HG02943 (cell line): ENCODE results near the gene ARID1A.

Source experiments
- ATAC-seq: cut with Tn5 transposase; IDR thresholded peaks from one replicate; pipeline ENCODE4 v1.9.1; 2021; ENCODE audit warnings: mild to moderate bottlenecking, low read depth, moderate library complexity; ENCODE audit not compliant: unreplicated experiment

Gene ARID1A

GRCh38 chr1:26752519-26752918, 56.7 kb downstream of the ARID1A start:
- no peak for ATAC-seq

DNA sequence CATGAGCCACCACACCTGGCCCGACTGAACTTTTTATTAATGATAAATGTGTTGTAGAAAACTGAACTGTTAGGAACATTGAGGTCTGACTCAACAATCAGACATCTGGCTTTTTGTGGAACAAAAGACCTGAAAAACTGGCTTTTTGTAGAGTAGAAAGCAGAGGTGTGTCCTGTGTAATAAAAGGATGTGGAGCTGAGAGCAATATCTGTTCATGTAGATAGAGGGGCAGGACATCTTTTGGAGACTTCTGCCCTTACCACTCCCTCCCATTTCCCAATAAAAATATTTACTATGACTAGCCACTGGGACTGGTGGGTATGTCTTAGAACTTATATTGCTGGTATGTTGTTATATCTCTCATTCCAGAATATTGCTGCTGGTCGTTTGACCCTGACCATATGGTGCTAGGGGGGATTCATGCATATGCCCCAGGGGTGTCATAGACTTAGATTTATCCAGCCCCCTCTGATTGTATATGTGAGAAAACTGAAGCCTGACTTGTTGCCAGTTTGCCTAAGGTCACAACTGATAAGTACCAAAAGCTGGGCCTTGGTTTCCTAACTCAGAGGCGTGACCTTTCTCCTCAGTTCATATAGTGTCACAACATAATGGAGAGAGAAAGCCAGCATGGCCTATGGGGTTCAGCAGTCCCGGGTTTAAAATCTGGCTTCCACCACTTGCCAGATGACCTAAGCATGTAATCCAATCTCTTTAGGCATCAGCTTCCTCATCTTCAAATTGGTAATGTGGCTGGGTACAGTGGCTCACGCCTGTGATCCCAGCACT, 58.5 kb downstream of the ARID1A start:
- no peak for ATAC-seq

DNA sequence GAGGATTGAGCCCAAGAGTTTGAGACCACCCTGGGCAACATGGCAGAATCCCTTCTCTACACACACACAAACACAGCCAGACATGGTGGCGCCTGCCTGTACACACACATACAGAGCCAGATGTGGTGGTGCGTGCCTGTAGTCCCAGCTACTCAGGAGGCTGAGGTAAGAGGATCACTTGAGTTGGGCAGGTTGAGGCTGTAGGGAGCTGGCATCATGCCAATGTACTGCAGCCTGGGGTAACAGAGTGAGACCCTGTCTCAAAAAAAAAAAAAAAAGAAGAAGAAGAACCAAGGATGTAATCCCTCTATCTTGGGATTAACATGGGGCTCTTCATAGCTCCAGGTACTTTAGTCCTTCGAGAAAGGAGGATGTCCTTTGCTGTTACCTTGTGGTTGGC, 62.5 kb downstream of the ARID1A start:
- no peak for ATAC-seq

DNA sequence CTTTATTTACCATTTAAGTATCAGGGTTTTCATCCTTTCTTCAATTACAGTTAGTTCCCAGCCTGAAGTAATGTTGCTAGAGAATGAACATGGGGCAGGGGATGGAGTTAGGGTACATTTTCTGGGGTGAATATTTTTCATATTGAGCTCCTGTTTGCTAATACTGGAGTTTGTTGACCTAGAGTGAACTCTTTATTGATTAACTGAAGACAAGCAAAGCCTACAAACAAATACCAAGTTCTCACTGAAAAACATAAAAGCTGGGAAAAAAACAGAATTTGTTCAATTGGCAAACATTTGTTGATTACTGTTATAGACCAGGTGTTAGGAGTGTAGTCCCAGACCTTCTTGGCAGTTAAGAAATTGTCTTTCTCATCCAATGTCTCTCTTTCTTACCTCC, 63.7 kb downstream of the ARID1A start:
- ATAC-seq: no peak

DNA sequence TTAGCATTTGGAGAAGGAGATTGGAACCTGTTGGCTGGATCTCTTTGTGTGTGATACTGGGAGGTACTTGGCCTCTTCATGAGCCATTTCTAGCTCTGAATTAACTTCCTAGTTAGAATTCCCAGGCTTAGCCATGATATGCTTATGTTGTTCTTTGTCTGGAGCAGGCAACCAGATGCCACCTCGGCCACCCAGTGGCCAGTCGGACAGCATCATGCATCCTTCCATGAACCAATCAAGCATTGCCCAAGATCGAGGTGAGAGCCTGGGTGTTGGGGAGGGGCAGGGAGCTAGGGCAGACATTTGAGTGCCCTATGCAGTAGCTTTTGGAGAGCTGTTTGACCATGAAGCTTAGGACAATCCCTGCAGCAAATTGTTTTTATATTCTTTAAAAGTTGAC, 65.4 kb downstream of the ARID1A start:
- no peak for ATAC-seq

GRCh38 chr1:26767714-26768113, 71.9 kb downstream of the ARID1A start:
- ATAC-seq: no peak

- no peak for ATAC-seq
Measured at GRCh38 chr1:26768755-26769154, 72.9 kb downstream of the ARID1A start.

GRCh38 chr1:26771285-26771642, 75.4 kb downstream of the ARID1A start:
- ATAC-seq: no peak

DNA sequence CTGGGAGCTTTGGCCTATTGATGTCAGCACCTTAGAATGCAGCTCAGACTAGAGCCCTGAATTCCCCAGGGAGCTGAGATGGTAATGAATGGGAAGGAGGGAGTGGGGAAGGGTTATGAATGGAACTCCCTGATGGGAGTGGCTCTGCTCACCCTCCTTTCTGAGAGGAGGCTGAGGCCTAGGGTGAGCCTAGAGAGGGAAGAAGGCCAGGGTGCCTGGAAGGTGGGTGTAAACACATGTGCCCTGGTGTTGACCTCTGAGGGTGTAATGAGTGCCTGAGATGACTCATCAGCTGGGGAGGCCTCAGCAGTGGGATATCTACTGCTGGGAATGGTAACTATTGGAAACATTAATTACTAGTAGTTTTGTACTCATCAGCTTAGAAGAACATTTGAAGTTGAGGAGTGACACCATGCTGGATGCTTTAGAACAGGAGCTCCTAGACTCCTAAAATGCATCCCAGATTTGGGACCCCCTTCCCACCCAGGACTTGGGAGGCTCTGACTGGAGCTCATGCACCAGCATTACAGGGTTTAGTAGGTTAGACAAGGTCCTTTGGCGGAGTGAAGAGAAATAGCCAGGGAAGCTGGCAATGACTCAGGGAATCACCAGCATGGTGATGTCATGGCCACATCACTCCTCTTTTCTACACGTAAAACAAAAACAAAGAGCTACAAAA, 76.0 kb downstream of the ARID1A start:
- ATAC-seq: no peak

GRCh38 chr1:26772687-26773086, 76.9 kb downstream of the ARID1A start:
- ATAC-seq: no peak

GRCh38 chr1:26774462-26774861, 78.6 kb downstream of the ARID1A start:
- no peak for ATAC-seq

DNA sequence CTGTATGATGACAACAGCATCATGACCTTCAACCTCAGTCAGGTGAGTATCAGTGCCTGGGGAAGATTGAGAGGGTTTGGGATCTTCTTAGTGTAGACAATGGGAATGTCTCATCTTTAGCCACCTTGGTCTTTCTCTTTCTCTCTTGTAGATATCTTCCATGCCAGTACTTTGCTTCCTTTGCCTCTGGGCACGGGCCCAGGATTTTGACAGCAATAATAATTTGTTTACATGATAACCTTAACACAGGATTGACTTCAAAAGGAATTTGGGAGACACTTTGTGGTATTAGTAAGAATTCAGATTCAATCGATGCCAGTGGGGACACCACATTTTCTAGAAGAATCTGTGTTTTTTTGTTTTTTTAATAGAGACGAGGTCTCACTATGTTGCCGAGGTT, 79.9 kb downstream of the ARID1A start:
- no peak for ATAC-seq

DNA sequence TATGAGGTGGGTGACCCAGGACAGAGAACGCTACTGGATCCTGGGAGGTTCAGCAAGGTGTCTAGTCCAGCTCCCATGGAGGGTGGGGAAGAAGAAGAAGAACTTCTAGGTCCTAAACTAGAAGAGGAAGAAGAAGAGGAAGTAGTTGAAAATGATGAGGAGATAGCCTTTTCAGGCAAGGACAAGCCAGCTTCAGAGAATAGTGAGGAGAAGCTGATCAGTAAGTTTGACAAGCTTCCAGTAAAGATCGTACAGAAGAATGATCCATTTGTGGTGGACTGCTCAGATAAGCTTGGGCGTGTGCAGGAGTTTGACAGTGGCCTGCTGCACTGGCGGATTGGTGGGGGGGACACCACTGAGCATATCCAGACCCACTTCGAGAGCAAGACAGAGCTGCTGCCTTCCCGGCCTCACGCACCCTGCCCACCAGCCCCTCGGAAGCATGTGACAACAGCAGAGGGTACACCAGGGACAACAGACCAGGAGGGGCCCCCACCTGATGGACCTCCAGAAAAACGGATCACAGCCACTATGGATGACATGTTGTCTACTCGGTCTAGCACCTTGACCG, 83.4 kb downstream of the ARID1A start:
- no peak for ATAC-seq

DNA sequence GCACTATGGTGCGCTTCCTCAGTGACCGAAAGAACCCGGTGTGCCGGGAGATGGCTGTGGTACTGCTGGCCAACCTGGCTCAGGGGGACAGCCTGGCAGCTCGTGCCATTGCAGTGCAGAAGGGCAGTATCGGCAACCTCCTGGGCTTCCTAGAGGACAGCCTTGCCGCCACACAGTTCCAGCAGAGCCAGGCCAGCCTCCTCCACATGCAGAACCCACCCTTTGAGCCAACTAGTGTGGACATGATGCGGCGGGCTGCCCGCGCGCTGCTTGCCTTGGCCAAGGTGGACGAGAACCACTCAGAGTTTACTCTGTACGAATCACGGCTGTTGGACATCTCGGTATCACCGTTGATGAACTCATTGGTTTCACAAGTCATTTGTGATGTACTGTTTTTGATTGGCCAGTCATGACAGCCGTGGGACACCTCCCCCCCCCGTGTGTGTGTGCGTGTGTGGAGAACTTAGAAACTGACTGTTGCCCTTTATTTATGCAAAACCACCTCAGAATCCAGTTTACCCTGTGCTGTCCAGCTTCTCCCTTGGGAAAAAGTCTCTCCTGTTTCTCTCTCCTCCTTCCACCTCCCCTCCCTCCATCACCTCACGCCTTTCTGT, 84.6 kb downstream of the ARID1A start:
- ATAC-seq: no peak

DNA sequence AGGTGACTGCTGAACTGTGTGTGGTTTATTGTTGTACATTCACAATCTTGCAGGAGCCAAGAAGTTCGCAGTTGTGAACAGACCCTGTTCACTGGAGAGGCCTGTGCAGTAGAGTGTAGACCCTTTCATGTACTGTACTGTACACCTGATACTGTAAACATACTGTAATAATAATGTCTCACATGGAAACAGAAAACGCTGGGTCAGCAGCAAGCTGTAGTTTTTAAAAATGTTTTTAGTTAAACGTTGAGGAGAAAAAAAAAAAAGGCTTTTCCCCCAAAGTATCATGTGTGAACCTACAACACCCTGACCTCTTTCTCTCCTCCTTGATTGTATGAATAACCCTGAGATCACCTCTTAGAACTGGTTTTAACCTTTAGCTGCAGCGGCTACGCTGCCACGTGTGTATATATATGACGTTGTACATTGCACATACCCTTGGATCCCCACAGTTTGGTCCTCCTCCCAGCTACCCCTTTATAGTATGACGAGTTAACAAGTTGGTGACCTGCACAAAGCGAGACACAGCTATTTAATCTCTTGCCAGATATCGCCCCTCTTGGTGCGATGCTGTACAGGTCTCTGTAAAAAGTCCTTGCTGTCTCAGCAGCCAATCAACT, 85.5 kb downstream of the ARID1A start:
- ATAC-seq: no peak

DNA sequence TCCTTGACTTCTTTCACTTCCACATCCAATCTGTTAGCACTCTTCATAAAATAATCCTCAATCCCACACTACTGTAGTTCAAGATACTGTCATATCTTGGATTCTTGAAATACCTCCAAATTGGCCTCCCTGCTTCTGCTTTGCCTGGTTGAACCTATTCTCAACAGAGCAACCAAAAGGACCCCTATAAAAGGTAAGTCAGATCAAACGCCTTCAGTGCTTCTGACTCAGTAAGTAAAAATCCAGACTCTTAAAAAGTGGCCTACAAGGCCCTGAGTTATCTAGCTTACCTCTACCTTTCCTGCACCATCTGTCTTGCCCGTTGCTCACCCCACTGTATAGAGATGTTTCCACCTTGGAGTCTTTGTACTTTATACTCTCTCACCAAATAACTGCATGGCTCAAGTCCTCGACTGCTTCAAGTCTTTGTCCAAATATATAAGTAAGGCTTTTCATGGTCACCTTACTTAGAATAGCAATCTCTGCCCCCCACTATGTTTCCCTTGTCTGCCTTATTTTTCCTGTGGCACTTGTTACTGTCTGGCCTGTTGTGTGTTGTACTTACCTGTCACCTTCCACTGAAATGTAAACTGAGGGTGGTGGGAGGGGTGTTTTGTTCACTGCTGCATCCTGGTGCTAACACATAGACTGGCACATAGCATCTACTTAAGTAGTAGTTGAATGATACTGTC, 86.9 kb downstream of the ARID1A start:
- no peak for ATAC-seq

- ATAC-seq: no peak
Measured at GRCh38 chr1:26783646-26784022, 87.8 kb downstream of the ARID1A start.

- ATAC-seq: no peak
Measured at GRCh38 chr1:26784023-26784871, 88.4 kb downstream of the ARID1A start.

- ATAC-seq: no peak
Measured at GRCh38 chr1:26784886-26785285, 89.1 kb downstream of the ARID1A start.
